Measurements from ENCODE around the gene RNF222. TPM values are rescaled to one million over a fixed set of nuclear protein-coding genes. Genes with fewer than 3 reads are reported as not detected.
A peak's percentile ranks its signal among the peaks of the same experiment; 100 is the strongest.

Gene RNF222
- total and polyA plus RNA-seq, 2 of the 8 experiments (the other 6 are each of a cell fraction or from before 2014, with no cell fraction given): not detected

- Histone ChIP-seq H3K56ac (replicated peaks; ENCODE audit: insufficient read length, low read depth, low read length) (no peak within 1 kb of the TSS), H2BK15ac (ENCODE audit: low read length) (no peak within 1 kb of the TSS), H2BK120ac (replicated peaks; ENCODE audit: low read depth, low read length) (no peak within 1 kb of the TSS), H2BK5ac (ENCODE audit: low read depth, low read length) (peak within 1 kb of the TSS; percentile 86), H3K14ac (ENCODE audit: insufficient read length) (peak within 1 kb of the TSS; percentile 54), H3K9me3 (ENCODE audit: insufficient read depth in 2 of 2, low read depth in 1 of 2, low read length in 1 of 2) (no peaks in the 10 kb centered on the region; a peak in 1 of 4 replicates), H3K79me2 (ENCODE audit: control insufficient read depth in 1 of 2, insufficient read depth in 2 of 2, low read length in 2 of 2) (peaks cover 6 to 25% of the 10 kb centered on the region in 2 experiments; a peak in 3 of 4 replicates), H3K27me3 (replicated peaks in 1 of 4; ENCODE audit: control insufficient read depth in 3 of 4, extremely low read depth in 1 of 4, insufficient read depth in 3 of 4, low read length in 3 of 4) (no peaks in the 10 kb centered on the region), H3K18ac (ENCODE audit: extremely low read depth, low read length) (peak within 1 kb of the TSS; percentile 66; the same call in 1 of the 2 replicates), H4K8ac (ENCODE audit: extremely low read depth, insufficient read depth, low read length) (peak within 1 kb of the TSS; percentile 92; the same call in 1 of the 2 replicates), H4K20me1 (replicated peaks in 1 of 2; ENCODE audit: control insufficient read depth in 1 of 2, insufficient read depth in 2 of 2, low read length in 2 of 2) (peaks cover 10 to 13% of the 10 kb centered on the region in 2 experiments), H3K9ac (replicated peaks in 1 of 4; ENCODE audit: extremely low read depth in 1 of 4, low read depth in 3 of 4, low read length in 3 of 4) (peak within 1 kb of the TSS; percentile 81 to 91 (median 88)), H3K4me1 (replicated peaks in 1 of 4; ENCODE audit: control insufficient read depth in 3 of 4, insufficient read depth in 4 of 4, low read length in 3 of 4) (peaks cover 0 to 15% (median 2%) of the 10 kb centered on the region in 4 experiments; a peak in 4 of 7 replicates), H2AK5ac (ENCODE audit: low read depth, low read length) (peak within 1 kb of the TSS; percentile 14; the same call in 1 of the 2 replicates), H4K5ac (ENCODE audit: insufficient read length, low read depth, low read length) (peak within 1 kb of the TSS; percentile 90), H2BK20ac (ENCODE audit: low read length) (no peak within 1 kb of the TSS), H3K4me3 (ENCODE audit: extremely low read depth in 1 of 4, insufficient read depth in 2 of 4, low read depth in 3 of 4, low read length in 4 of 4) (peak within 1 kb of the TSS; percentile 48 to 84 (median 72)), H3K23ac (ENCODE audit: insufficient read length) (no peak within 1 kb of the TSS), H3K79me1 (ENCODE audit: low read depth, low read length) (0 out of 2 replicates have a peak, but pooled peaks cover 2% of the 10 kb centered on the region), H2AFZ (ENCODE audit: low read length) (no peak within 1 kb of the TSS; the same call in 1 of the 2 replicates), H3K36me3 (ENCODE audit: control insufficient read depth in 2 of 4, insufficient read depth in 4 of 4, low read length in 3 of 4) (peaks cover 27 to 50% (median 38%) of the 10 kb centered on the region in 4 experiments), H3K23me2 (ENCODE audit: low read depth, low read length) (peaks cover 9% of the 10 kb centered on the region), H2BK12ac (ENCODE audit: low read depth, low read length) (peak within 1 kb of the TSS; percentile 77), H3K27ac (ENCODE audit: low read depth, low read length) (peak within 1 kb of the TSS; percentile 86), H3K4me2 (ENCODE audit: insufficient read depth in 1 of 2, low read depth in 2 of 2, low read length in 2 of 2) (peak within 1 kb of the TSS; percentile 85 to 90), H3K4ac (replicated peaks; ENCODE audit: insufficient read length, low read depth, low read length) (peak within 1 kb of the TSS; percentile 59), H4K91ac (replicated peaks; ENCODE audit: insufficient read length, low read length) (peak within 1 kb of the TSS; percentile 30)
- DNase-seq (ENCODE audit: low read depth in 1 of 2, low spot score in 2 of 2): peak; percentile 82 to 95
- WGBS, 2 experiments (ENCODE audit: extremely low coverage in 1 of 2, insufficient coverage in 1 of 2, insufficient read length in 1 of 2, insufficient replicate concordance in 2 of 2, low coverage in 1 of 2, low lambda C conversion rate in 2 of 2, missing lambda C conversion rate in 1 of 2): 8% methylated on average over 38 of the region's 41 CpGs; no CpG with 5 or more reads in 1 of the 2 experiments
- FAIRE-seq: no peak
- ChIA-PET CTCF (ENCODE audit: partially characterized antibody) (interaction anchor here (0.8 to 2.0 kb wide), 9 partner anchors 10 to 176 kb away, joined by 3 to 12 read pairs (median 3); no protein-coding TSS in a partner anchor), POLR2A (ENCODE audit: partially characterized antibody) (interaction anchor here (0.5 to 4.3 kb wide), 40 partner anchors 9 to 292 kb away, joined by 3 to 66 read pairs (median 5); partner anchors contain the start of genes ARHGEF15, AURKB, CTC1 and ODF4)
- TF ChIP-seq RBBP5 (IDR thresholded peaks at IDR 0.05; ENCODE audit: borderline replicate concordance, low read depth, low read length): 0 out of 2 replicates have a peak, but pooled peaks have one; percentile 41
- peak; percentile 67; the same call in 1 of the 2 replicates for TF ChIP-seq TCF12 (IDR thresholded peaks at IDR 0.05; ENCODE audit: low read depth, low read length)
- no peak for TF ChIP-seq CTBP2 (IDR thresholded peaks at IDR 0.05; ENCODE audit: borderline replicate concordance, insufficient read depth, insufficient read length, low read length)
- peak; percentile 29; the same call in 1 of the 2 replicates for TF ChIP-seq SP4 (IDR thresholded peaks at IDR 0.05; ENCODE audit: low read length)
- TF ChIP-seq FOSL1 (IDR thresholded peaks at IDR 0.05; ENCODE audit: insufficient read depth, low read depth, low read length): no peak
- TF ChIP-seq RXRA (IDR thresholded peaks at IDR 0.05; ENCODE audit: insufficient read depth, low read depth, low read length): no peak
- peak; percentile 13 to 32; a peak in 3 of 4 replicates for TF ChIP-seq RAD21 (IDR thresholded peaks at IDR 0.05 in 1 of 2, conservative IDR thresholded peaks at IDR 0.05 in 1 of 2; ENCODE audit: low read depth in 2 of 2, low read length in 2 of 2)
- no peak for TF ChIP-seq YY1 (IDR thresholded peaks at IDR 0.05; ENCODE audit: low read depth, low read length)
- no peak for TF ChIP-seq CBX5 (IDR thresholded peaks at IDR 0.05; ENCODE audit: low read depth, low read length)
- no peak for TF ChIP-seq SIX5 (IDR thresholded peaks at IDR 0.05; ENCODE audit: low read depth, low read length)
Observed at GRCh38 chr17:8376271-8377067, 21.2 kb downstream of the RNF222 start, which contains the start of gene KRABD2. KRABD2 (minus strand) TSS chr17:8376704.

All from H1 (cell line).